ENCODE measurements around the gene CTRB2. TPM values are rescaled to one million over a fixed set of nuclear protein-coding genes. Genes with fewer than 3 reads are reported as not detected.

The CTRB2 gene
- total RNA-seq, 4 donors from 2014 or later: not detected

DNA sequence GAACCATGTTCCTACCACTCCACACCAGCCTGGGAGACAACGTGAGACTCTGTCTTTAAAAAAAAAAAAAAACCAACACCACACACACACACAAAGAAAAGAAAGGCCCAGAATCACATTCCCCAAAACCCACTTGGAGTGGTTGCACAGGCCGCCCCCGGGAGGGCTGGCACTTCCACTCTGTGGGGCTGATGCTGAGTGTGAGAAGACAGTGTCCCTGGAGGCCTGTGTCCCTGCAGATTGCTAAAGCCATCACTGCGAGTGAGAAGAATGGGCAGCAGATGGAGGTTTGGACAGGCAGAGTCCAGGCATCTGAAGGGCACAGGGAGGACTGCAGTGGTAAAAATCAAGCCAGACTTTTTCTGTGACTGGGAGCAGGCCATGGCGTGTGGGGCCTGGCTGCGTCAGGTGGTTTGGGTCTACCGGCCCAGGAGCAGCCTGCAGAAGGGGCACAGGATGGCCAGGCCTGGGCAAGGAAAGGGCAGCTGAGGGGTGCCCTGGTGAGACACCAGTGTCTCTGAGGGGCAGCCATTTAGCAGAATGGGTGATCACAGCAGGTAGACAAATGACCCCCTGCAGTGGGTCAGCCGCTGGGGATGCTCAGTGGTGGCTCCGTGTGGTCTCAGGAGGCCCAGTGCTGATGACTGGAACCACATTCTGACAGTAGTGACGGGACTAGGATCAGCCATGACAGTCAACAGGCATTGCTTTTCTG is 13.1 kb downstream of the CTRB2 start:
- Histone ChIP-seq H3K27ac (no peak overlapping the region), H3K4me1 (peaks cover 0 to 7% (median 0%) of the 10 kb centered on the region in 4 donors), H3K9me3 (no peaks in the 10 kb centered on the region), H3K27me3 (peaks cover 26% of the 10 kb centered on the region), H3K36me3 (no peaks in the 10 kb centered on the region), H3K4me3 (no peak overlapping the region)
- in situ Hi-C loops (cut with MboI; ENCODE audit: low pct_ligation_motif_present in 1 of 4, low pct_unique_long_range_greater_than_20kb in 1 of 4, low sequenced_read_pairs in 3 of 4) (loop anchor here in 2 of 4 donors (25.0 kb wide), 1 partner anchor 568 kb away; no protein-coding TSS in a partner anchor), intact Hi-C loops (cut with DNase I; ENCODE audit: low total_unique reads) (no loop called here)
- no peak for DNase-seq
- TF ChIP-seq POLR2AphosphoS5 (IDR thresholded peaks at IDR 0.05): no peak
- 74 to 88% methylated on average over 4 to 10 of the region's 10 CpGs for WGBS, 2 donors (ENCODE audit: low coverage in 1 of 2)

DNA sequence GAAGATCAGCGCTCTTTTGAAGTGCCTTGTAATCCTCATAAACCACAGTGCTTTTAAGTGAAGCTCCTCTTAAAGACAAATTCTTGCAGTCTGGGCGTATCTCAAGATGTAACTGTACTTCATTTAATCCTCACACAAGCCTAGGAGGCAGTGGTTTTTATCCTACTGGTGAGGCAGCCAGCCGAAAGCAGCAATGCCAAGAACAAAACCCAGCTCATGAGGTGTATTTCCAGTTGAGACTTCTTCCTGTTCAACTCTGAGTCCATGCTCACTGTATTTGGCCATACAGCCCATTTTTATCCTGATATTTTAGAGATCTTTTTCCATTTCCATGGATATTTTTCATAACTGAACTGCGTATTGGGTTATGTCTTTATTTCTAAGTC is 13.7 kb downstream of the CTRB2 start:
- intact Hi-C loops (cut with DNase I; ENCODE audit: low total_unique reads): no loop called here
- H3K27me3 ChIP-seq: peaks cover 24% of the 10 kb centered on the region
- peaks cover 0 to 5% (median 0%) of the 10 kb centered on the region in 4 donors for H3K4me1 ChIP-seq
- no peak for DNase-seq
- WGBS, 2 donors (ENCODE audit: low coverage in 1 of 2): 85 to 100% methylated on average over 2 to 4 of the region's 4 CpGs
- TF ChIP-seq POLR2A (IDR thresholded peaks at IDR 0.05) (no peak), EP300 (IDR thresholded peaks at IDR 0.05; ENCODE audit: low read depth) (no peak), POLR2AphosphoS5 (IDR thresholded peaks at IDR 0.05) (no peak)
- TF ChIP-seq, protein P1, sequence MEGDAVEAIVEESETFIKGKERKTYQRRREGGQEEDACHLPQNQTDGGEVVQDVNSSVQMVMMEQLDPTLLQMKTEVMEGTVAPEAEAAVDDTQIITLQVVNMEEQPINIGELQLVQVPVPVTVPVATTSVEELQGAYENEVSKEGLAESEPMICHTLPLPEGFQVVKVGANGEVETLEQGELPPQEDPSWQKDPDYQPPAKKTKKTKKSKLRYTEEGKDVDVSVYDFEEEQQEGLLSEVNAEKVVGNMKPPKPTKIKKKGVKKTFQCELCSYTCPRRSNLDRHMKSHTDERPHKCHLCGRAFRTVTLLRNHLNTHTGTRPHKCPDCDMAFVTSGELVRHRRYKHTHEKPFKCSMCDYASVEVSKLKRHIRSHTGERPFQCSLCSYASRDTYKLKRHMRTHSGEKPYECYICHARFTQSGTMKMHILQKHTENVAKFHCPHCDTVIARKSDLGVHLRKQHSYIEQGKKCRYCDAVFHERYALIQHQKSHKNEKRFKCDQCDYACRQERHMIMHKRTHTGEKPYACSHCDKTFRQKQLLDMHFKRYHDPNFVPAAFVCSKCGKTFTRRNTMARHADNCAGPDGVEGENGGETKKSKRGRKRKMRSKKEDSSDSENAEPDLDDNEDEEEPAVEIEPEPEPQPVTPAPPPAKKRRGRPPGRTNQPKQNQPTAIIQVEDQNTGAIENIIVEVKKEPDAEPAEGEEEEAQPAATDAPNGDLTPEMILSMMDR (IDR thresholded peaks at IDR 0.05): no peak
- H3K36me3 ChIP-seq: no peaks in the 10 kb centered on the region
- no peak overlapping the region for H3K4me3 ChIP-seq
- H3K9me3 ChIP-seq: no peaks in the 10 kb centered on the region
- in situ Hi-C loops (cut with MboI; ENCODE audit: low pct_ligation_motif_present in 1 of 4, low pct_unique_long_range_greater_than_20kb in 1 of 4, low sequenced_read_pairs in 3 of 4): loop anchor here in 2 of 4 donors (25.0 kb wide), 1 partner anchor 569 kb away; no protein-coding TSS in a partner anchor
- H3K27ac ChIP-seq: no peak overlapping the region

DNA sequence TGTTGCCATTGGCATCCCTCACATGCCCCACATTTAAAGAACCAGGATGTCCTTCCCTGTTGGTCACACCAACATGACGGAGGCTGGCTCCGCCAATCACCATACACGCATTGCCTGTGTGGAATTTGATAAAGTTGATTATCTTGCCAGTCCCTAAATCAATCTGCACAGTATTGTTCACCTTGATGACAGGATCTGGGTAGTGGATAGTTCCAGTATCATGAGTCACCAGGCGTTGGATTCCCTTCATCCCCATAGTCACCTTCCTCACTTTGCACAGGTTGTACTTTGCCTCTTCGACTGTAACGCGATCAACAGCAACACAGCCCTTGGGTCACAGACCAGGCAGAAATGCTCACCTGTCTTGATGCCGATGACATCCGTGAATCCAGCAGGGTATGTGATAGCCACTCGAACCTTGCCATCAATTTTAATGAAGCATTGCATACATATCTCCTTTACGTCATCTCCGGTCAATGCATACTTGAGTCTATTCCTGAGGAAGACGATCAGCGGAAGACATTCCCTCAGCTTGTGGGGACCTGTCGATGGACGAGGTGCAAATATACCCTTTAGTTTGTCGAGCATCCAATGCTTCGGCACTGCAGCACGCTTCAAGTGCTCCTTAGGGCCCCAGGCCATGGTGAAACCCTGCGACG is 14.2 kb downstream of the CTRB2 start:
- intact Hi-C loops (cut with DNase I; ENCODE audit: low total_unique reads): no loop called here
- no peaks in the 10 kb centered on the region for H3K36me3 ChIP-seq
- H3K27ac ChIP-seq: no peak overlapping the region
- WGBS, 2 donors (ENCODE audit: low coverage in 1 of 2): 91% methylated on average over 13 to 21 of the region's 21 CpGs
- H3K27me3 ChIP-seq: peaks cover 19% of the 10 kb centered on the region
- H3K4me1 ChIP-seq: no peaks in the 10 kb centered on the region
- TF ChIP-seq POLR2AphosphoS5 (IDR thresholded peaks at IDR 0.05) (no peak), POLR2A (IDR thresholded peaks at IDR 0.05) (no peak), EP300 (IDR thresholded peaks at IDR 0.05; ENCODE audit: low read depth) (no peak)
- TF ChIP-seq, protein P1 (IDR thresholded peaks at IDR 0.05): no peak
- no peaks in the 10 kb centered on the region for H3K9me3 ChIP-seq
- in situ Hi-C loops (cut with MboI; ENCODE audit: low pct_ligation_motif_present in 1 of 4, low pct_unique_long_range_greater_than_20kb in 1 of 4, low sequenced_read_pairs in 3 of 4): loop anchor here in 2 of 4 donors (25.0 kb wide), 1 partner anchor 570 kb away; no protein-coding TSS in a partner anchor
- DNase-seq: no peak
- H3K4me3 ChIP-seq: no peak overlapping the region

DNA sequence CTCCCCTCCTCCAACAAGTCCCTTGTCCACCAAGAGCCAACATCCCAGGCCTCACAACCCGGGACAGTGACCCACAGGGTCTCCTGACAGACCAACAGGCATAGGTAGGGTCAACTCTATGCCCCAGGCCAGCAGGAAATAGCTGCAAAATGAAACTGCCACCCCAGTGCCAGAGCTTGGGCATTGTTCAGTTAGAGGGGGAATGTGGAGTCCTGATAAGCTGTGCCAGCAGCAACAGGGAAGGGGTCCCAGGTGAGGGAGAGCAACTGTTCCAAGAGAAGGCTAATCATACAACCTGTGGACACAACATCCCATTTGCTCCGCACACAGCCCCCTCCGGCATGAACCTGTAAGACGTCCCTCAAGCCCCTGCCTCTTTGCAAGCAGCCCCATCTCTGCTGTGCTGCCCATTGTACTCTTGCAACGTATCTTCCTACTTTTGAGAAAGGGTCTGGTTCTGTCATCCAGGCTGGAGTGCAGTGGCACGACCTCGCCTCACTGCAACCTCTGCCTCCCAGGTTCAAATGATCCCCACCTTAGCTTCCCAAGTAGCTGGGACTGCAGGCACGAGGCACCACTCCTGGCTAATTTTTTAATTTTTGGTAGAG is 17.2 kb downstream of the CTRB2 start:
- H3K27me3 ChIP-seq: no peaks in the 10 kb centered on the region
- no peak overlapping the region for H3K4me3 ChIP-seq
- DNase-seq: no peak
- WGBS, 2 donors (ENCODE audit: low coverage in 1 of 2): 74% methylated on average over 8 of the region's 8 CpGs; no CpG with 5 or more reads in 1 of the 2 donors
- in situ Hi-C loops (cut with MboI; ENCODE audit: low pct_ligation_motif_present in 1 of 4, low pct_unique_long_range_greater_than_20kb in 1 of 4, low sequenced_read_pairs in 3 of 4): loop anchor here in 2 of 4 donors (25.0 kb wide), 1 partner anchor 573 kb away; no protein-coding TSS in a partner anchor
- H3K9me3 ChIP-seq: no peaks in the 10 kb centered on the region
- intact Hi-C loops (cut with DNase I; ENCODE audit: low total_unique reads): no loop called here
- H3K4me1 ChIP-seq: peaks cover 0 to 2% (median 0%) of the 10 kb centered on the region in 4 donors
- no peaks in the 10 kb centered on the region for H3K36me3 ChIP-seq
- H3K27ac ChIP-seq: no peak overlapping the region
- TF ChIP-seq, protein P1 (IDR thresholded peaks at IDR 0.05): no peak
- no peak for TF ChIP-seq POLR2AphosphoS5 (IDR thresholded peaks at IDR 0.05)
- no peak for TF ChIP-seq POLR2A (IDR thresholded peaks at IDR 0.05)
- no peak for TF ChIP-seq EP300 (IDR thresholded peaks at IDR 0.05; ENCODE audit: low read depth)

Data from transverse colon (tissue), 4 donors.